Measurements from ENCODE around the gene PRAMEF15. TPM values are rescaled to one million over a fixed set of nuclear protein-coding genes. Genes with fewer than 3 reads are reported as not detected.
"Not testable (repeated sequence)": the region's sequence is repeated elsewhere in the genome, so short reads cannot be mapped to it uniquely, and the experiment has no call there.

The PRAMEF15 gene
- total RNA-seq = not detected in 2 replicates

- intact Hi-C loops (cut with micrococcal nuclease) = not testable (repeated sequence)
Observed at GRCh38 chr1:13315281-13315680, at the start of gene PRAMEF15. PRAMEF15 (plus strand) TSS chr1:13315581; CDS start chr1:13318408, 2,827 bp downstream.

GRCh38 chr1:13277016-13277415 is 38.4 kb upstream of the PRAMEF15 start:
- intact Hi-C loops (cut with micrococcal nuclease) = not testable (repeated sequence)

GRCh38 chr1:13279617-13280016 is 35.8 kb upstream of the PRAMEF15 start:
- intact Hi-C loops (cut with micrococcal nuclease) = not testable (repeated sequence)

- intact Hi-C loops (cut with micrococcal nuclease) = not testable (repeated sequence)
Observed at GRCh38 chr1:13285037-13285436, 30.3 kb upstream of the PRAMEF15 start, which contains the start of gene PRAMEF8. PRAMEF8 (minus strand) TSS chr1:13285137; CDS start chr1:13284091, 1,046 bp downstream.

- intact Hi-C loops (cut with micrococcal nuclease) = not testable (repeated sequence)
Observed at GRCh38 chr1:13289030-13289429, 26.4 kb upstream of the PRAMEF15 start.

- intact Hi-C loops (cut with micrococcal nuclease) = not testable (repeated sequence)
Observed at GRCh38 chr1:13297216-13297931, 18.0 kb upstream of the PRAMEF15 start.

GRCh38 chr1:13298699-13299098 is 16.7 kb upstream of the PRAMEF15 start:
- intact Hi-C loops (cut with micrococcal nuclease) = not testable (repeated sequence)

- intact Hi-C loops (cut with micrococcal nuclease) = not testable (repeated sequence)
Observed at GRCh38 chr1:13302197-13302596, 13.2 kb upstream of the PRAMEF15 start.

GRCh38 chr1:13303239-13303638 is 12.1 kb upstream of the PRAMEF15 start, which contains the start of gene PRAMEF33:
PRAMEF33 (plus strand) TSS chr1:13303539; CDS start chr1:13305955, 2,416 bp downstream.
- intact Hi-C loops (cut with micrococcal nuclease) = not testable (repeated sequence)

- intact Hi-C loops (cut with micrococcal nuclease) = not testable (repeated sequence)
Observed at GRCh38 chr1:13342496-13342895, 27.1 kb downstream of the PRAMEF15 start.

- intact Hi-C loops (cut with micrococcal nuclease) = not testable (repeated sequence)
Observed at GRCh38 chr1:13347034-13347433, 31.7 kb downstream of the PRAMEF15 start, which contains the start of gene PRAMEF14. PRAMEF14 (minus strand) TSS chr1:13347134; CDS start chr1:13345314, 1,820 bp downstream.

GRCh38 chr1:13353476-13353875 is 38.1 kb downstream of the PRAMEF15 start:
- intact Hi-C loops (cut with micrococcal nuclease) = not testable (repeated sequence)

- intact Hi-C loops (cut with micrococcal nuclease) = not testable (repeated sequence)
Observed at GRCh38 chr1:13354475-13354874, 39.1 kb downstream of the PRAMEF15 start.

GRCh38 chr1:13356774-13357173 is 41.4 kb downstream of the PRAMEF15 start:
- intact Hi-C loops (cut with micrococcal nuclease) = loop anchor here (5.0 kb wide), 1 partner anchor 606 kb away; no protein-coding TSS in a partner anchor

GRCh38 chr1:13362364-13362763 is 47.0 kb downstream of the PRAMEF15 start:
- intact Hi-C loops (cut with micrococcal nuclease) = not testable (repeated sequence)

GRCh38 chr1:13364928-13365327 is 49.5 kb downstream of the PRAMEF15 start:
- intact Hi-C loops (cut with micrococcal nuclease) = not testable (repeated sequence)

- intact Hi-C loops (cut with micrococcal nuclease) = not testable (repeated sequence)
Observed at GRCh38 chr1:13366536-13366935, 51.2 kb downstream of the PRAMEF15 start.

- intact Hi-C loops (cut with micrococcal nuclease) = not testable (repeated sequence)
Observed at GRCh38 chr1:13368544-13368943, 53.2 kb downstream of the PRAMEF15 start.

Other genes starting within 250 kb of the PRAMEF15 start
- not detected in 2 replicates for gene PRAMEF25, start 244.8 kb upstream of the PRAMEF15 start, total RNA-seq
- not detected in 2 replicates for gene HNRNPCL2, start 198.7 kb upstream of the PRAMEF15 start, total RNA-seq
- gene PRAMEF26, start 159.6 kb upstream of the PRAMEF15 start, total RNA-seq = not detected in 2 replicates
- not detected in 2 replicates for gene HNRNPCL4, start 149.9 kb upstream of the PRAMEF15 start, total RNA-seq
- gene PRAMEF9, start 143.7 kb upstream of the PRAMEF15 start, total RNA-seq = not detected in 2 replicates
- not detected in 2 replicates for gene PRAMEF13, start 114.2 kb upstream of the PRAMEF15 start, total RNA-seq
- not detected in 2 replicates for gene PRAMEF18, start 89.4 kb upstream of the PRAMEF15 start, total RNA-seq
- gene PRAMEF5, start 61.4 kb upstream of the PRAMEF15 start, total RNA-seq = not detected in 2 replicates
- not detected in 2 replicates for gene PRAMEF8, start 30.4 kb upstream of the PRAMEF15 start, total RNA-seq
- gene PRAMEF33, start 12.0 kb upstream of the PRAMEF15 start, total RNA-seq = not detected in 2 replicates
- gene PRAMEF14, start 31.6 kb downstream of the PRAMEF15 start, total RNA-seq = not detected in 2 replicates
- gene PRAMEF19, start 56.4 kb downstream of the PRAMEF15 start, total RNA-seq = not detected in 2 replicates
- gene PRAMEF17, start 74.1 kb downstream of the PRAMEF15 start, total RNA-seq = not detected in 2 replicates
- gene PRAMEF20, start 94.9 kb downstream of the PRAMEF15 start, total RNA-seq = not detected in 2 replicates
- gene LRRC38, start 198.4 kb downstream of the PRAMEF15 start, total RNA-seq = not detected in 2 replicates

All from T-helper 1 cell treated with Interleukin-12 subunit alpha and Interleukin-12 subunit beta and Interleukin-4 antibody, amounts not matched to agents 30 ng/mL and 1 ng/mL, for 36 hours (primary cell).